Measurements from ENCODE around the gene LRCH3. TPM values are rescaled to one million over a fixed set of nuclear protein-coding genes. Genes with fewer than 3 reads are reported as not detected.

LRCH3 gene
- total RNA-seq, 1 experiment from 2014 or later: 164 TPM

DNA sequence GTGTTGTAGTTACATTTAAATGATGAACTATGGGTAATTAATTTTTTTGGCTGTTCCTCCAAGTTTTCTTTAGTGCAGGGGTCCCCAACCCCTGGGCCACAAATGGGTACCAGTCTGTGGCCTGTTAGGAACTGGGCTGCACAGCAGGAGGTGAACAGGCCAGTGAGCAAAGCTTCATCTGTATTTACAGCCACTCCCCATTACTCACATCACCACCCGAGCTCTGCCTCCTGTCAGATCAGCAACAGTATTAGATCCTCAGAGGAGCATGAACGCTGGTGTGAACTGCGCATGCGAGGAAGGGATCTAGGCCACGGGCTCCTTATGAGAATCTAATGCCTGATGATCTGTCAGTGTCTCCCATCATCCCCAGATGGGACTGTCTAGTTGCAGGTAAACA, 83.0 kb downstream of the LRCH3 start:
- Histone ChIP-seq H2AFZ (ENCODE audit: low read length) (no peak overlapping the region), H3K9me3 (ENCODE audit: low read length) (no peaks in the 10 kb centered on the region), H3K9me2 (replicated peaks; ENCODE audit: insufficient read depth, low read length) (no peaks in the 10 kb centered on the region), H3K79me2 (ENCODE audit: low read length) (0 out of 2 replicates have a peak, but pooled peaks cover 3% of the 10 kb centered on the region), H3K36me3 (ENCODE audit: insufficient read depth, low read length) (peaks cover 61% of the 10 kb centered on the region), H3K4me2 (ENCODE audit: low read depth, low read length, poor library complexity, severe bottlenecking) (no peak overlapping the region), H4K20me1 (ENCODE audit: insufficient read depth, low read depth, low read length) (no peaks in the 10 kb centered on the region), H3K9ac (ENCODE audit: low read length) (no peak overlapping the region), H3K27me3 (ENCODE audit: low read length) (no peaks in the 10 kb centered on the region), H3K4me3 (ENCODE audit: low read length) (no peak overlapping the region), H3K27ac (ENCODE audit: low read length) (no peak overlapping the region), H3K4me1 (ENCODE audit: low read length) (no peaks in the 10 kb centered on the region)
- no peak for DNase-seq

DNA sequence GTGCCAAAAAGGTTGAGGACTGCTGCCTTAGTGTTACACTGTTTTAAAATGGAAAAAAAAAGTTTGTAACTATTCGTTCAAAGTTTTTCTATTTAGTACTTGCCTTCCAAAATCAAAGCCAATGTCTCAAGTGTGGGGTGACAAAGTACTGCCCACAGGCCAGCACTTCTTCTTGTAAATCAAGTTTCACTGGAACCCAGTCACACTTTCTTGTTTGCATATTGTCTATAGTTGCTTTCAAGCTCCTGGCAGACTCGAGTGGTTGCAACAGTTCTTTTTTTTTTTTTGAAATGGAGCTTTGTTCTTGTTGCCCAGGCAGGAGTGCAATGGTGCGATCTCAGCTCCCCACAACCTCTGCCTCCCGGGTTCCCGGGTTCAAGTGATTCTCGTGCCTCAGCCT, 83.6 kb downstream of the LRCH3 start:
- H4K20me1 ChIP-seq (ENCODE audit: insufficient read depth, low read depth, low read length): no peaks in the 10 kb centered on the region
- no peak overlapping the region for H2AFZ ChIP-seq (ENCODE audit: low read length)
- H3K9me2 ChIP-seq (replicated peaks; ENCODE audit: insufficient read depth, low read length): no peaks in the 10 kb centered on the region
- no peak overlapping the region for H3K4me3 ChIP-seq (ENCODE audit: low read length)
- H3K36me3 ChIP-seq (ENCODE audit: insufficient read depth, low read length): peaks cover 61% of the 10 kb centered on the region
- 0 out of 2 replicates have a peak, but pooled peaks cover 3% of the 10 kb centered on the region for H3K79me2 ChIP-seq (ENCODE audit: low read length)
- H3K27me3 ChIP-seq (ENCODE audit: low read length): no peaks in the 10 kb centered on the region
- no peak for DNase-seq
- H3K9me3 ChIP-seq (ENCODE audit: low read length): no peaks in the 10 kb centered on the region
- H3K4me1 ChIP-seq (ENCODE audit: low read length): no peaks in the 10 kb centered on the region
- H3K27ac ChIP-seq (ENCODE audit: low read length): no peak overlapping the region
- no peak overlapping the region for H3K9ac ChIP-seq (ENCODE audit: low read length)
- H3K4me2 ChIP-seq (ENCODE audit: low read depth, low read length, poor library complexity, severe bottlenecking): no peak overlapping the region

DNA sequence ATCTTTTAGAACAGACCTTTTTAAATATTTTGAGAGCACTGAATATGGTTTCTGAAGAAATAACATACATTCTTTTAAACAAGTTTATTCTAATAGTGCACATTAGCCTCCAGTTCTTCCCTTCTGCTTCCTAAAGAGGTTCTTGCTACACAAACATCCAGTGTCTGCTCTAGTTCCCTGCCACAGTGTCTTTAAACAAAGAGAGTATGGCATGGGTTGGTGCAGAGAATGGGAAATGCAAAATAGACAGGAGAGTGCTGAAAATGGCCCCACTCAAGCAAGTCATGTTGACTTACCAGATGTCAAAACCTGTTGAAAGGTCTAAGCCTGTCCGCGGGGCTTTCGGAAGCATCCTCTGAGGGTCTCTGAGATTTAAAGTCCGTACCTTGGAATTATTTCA, 86.8 kb downstream of the LRCH3 start:
- Histone ChIP-seq H3K27ac (ENCODE audit: low read length) (no peak overlapping the region), H3K4me3 (ENCODE audit: low read length) (no peak overlapping the region), H3K9me3 (ENCODE audit: low read length) (no peaks in the 10 kb centered on the region), H3K27me3 (ENCODE audit: low read length) (no peaks in the 10 kb centered on the region), H3K9ac (ENCODE audit: low read length) (no peak overlapping the region), H4K20me1 (ENCODE audit: insufficient read depth, low read depth, low read length) (no peaks in the 10 kb centered on the region), H3K4me2 (ENCODE audit: low read depth, low read length, poor library complexity, severe bottlenecking) (no peak overlapping the region), H3K79me2 (ENCODE audit: low read length) (0 out of 2 replicates have a peak, but pooled peaks cover 3% of the 10 kb centered on the region), H2AFZ (ENCODE audit: low read length) (no peak overlapping the region), H3K4me1 (ENCODE audit: low read length) (no peaks in the 10 kb centered on the region), H3K9me2 (replicated peaks; ENCODE audit: insufficient read depth, low read length) (no peaks in the 10 kb centered on the region), H3K36me3 (ENCODE audit: insufficient read depth, low read length) (peaks cover 66% of the 10 kb centered on the region)
- no peak for DNase-seq

DNA sequence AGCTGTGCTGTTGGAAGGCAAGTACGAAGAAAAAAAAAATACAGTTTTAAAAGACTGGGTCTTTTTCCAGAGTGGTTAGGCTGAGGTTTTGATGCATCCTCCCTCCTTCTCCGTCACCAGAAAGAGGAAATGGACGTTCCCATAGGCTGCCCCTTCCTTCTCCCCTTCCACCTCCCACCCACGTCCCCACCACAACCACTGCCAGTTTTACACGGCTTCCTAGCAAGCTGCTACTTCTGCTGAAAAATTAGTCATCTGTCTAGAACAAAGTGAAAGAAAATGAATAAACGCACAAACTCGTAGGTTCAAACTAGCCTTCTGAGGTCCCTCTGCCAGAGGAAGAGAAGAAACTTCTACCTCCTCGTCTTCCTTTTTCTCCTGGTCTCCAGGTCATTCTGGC, 87.4 kb downstream of the LRCH3 start:
- H4K20me1 ChIP-seq (ENCODE audit: insufficient read depth, low read depth, low read length): no peaks in the 10 kb centered on the region
- H2AFZ ChIP-seq (ENCODE audit: low read length): no peak overlapping the region
- 0 out of 2 replicates have a peak, but pooled peaks cover 3% of the 10 kb centered on the region for H3K79me2 ChIP-seq (ENCODE audit: low read length)
- H3K27me3 ChIP-seq (ENCODE audit: low read length): no peaks in the 10 kb centered on the region
- no peak for DNase-seq
- H3K4me2 ChIP-seq (ENCODE audit: low read depth, low read length, poor library complexity, severe bottlenecking): no peak overlapping the region
- no peaks in the 10 kb centered on the region for H3K9me2 ChIP-seq (replicated peaks; ENCODE audit: insufficient read depth, low read length)
- H3K4me3 ChIP-seq (ENCODE audit: low read length): no peak overlapping the region
- peaks cover 65% of the 10 kb centered on the region for H3K36me3 ChIP-seq (ENCODE audit: insufficient read depth, low read length)
- H3K27ac ChIP-seq (ENCODE audit: low read length): no peak overlapping the region
- H3K4me1 ChIP-seq (ENCODE audit: low read length): no peaks in the 10 kb centered on the region
- no peak overlapping the region for H3K9ac ChIP-seq (ENCODE audit: low read length)
- no peaks in the 10 kb centered on the region for H3K9me3 ChIP-seq (ENCODE audit: low read length)

DNA sequence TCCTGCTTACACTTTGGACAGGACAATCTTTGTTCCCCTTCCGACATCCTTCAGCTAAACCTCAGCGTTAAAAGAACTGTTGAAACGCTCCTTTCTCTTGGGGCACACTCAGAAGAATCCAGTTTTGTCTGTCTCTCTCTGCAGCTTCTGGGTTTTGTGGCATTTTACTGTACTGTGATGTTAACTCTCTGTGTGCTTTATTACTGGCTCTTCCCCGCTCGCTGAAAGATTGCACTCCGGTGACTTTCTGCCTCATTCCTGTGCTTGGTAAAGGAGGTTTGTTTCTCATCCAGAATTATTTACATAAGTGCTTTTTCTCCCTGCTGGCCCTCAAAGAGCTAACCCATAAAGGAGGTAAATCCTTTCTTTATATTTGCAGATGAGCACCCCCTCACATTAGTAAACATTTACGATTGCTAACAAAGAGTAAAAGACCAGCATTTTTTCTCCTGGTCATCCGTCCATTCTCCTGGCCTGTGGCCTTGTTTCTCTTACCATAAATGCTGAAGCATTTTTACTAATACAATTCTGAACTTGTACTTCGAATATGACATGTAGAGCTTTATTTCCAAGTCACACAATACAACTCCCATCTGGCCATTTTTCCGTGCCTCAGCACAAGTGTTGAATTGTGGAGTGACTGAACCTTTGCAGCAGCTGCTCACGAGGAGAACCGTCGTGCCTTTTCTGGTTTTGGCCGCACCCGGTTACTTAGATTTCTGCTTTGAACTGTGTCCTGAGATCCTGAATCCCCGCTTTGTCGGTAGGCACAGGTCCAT, 89.6 kb downstream of the LRCH3 start:
- DNase-seq: no peak
- H3K27ac ChIP-seq (ENCODE audit: low read length): no peak overlapping the region

DNA sequence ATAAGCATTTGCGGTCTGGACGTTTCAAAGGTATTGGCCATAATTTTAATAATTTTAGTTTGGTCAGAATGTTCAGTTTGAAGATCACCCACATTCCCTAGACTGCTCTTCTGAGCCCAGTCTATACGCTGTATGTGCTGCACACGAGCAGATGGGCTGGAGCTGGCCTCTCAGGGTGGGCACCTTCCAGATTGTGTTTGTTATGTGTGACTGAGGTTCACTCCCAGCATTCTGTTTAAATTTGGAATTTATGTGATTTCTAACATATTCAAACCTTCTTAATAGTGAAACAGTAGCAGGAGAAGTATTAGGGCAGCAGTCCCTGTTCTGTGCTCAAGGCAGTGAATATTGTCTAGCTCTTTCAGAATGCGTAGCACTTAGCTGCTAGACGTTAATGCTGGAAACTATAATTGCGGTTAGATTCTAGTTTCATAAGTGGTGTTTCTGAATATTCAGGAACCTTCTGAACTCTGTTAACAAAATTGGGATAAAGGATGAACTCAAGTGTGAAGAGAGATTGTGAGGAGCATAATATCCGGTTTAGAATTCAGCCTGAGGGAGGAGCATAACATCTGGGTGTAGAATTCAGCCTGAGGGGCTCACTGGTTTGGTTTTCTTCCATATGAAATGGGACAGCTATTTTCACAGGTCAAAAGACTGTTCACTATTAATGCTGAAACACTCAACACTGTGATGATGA, 90.4 kb downstream of the LRCH3 start:
- peaks cover 65% of the 10 kb centered on the region for H3K36me3 ChIP-seq (ENCODE audit: insufficient read depth, low read length)
- H3K79me2 ChIP-seq (ENCODE audit: low read length): 0 out of 2 replicates have a peak, but pooled peaks cover 3% of the 10 kb centered on the region
- H3K9ac ChIP-seq (ENCODE audit: low read length): no peak overlapping the region
- no peak overlapping the region for H3K4me2 ChIP-seq (ENCODE audit: low read depth, low read length, poor library complexity, severe bottlenecking)
- no peak overlapping the region for H3K27ac ChIP-seq (ENCODE audit: low read length)
- no peak overlapping the region for H2AFZ ChIP-seq (ENCODE audit: low read length)
- H3K27me3 ChIP-seq (ENCODE audit: low read length): no peaks in the 10 kb centered on the region
- no peaks in the 10 kb centered on the region for H3K9me3 ChIP-seq (ENCODE audit: low read length)
- H3K4me1 ChIP-seq (ENCODE audit: low read length): no peaks in the 10 kb centered on the region
- no peak overlapping the region for H3K4me3 ChIP-seq (ENCODE audit: low read length)
- H4K20me1 ChIP-seq (ENCODE audit: insufficient read depth, low read depth, low read length): no peaks in the 10 kb centered on the region
- H3K9me2 ChIP-seq (replicated peaks; ENCODE audit: insufficient read depth, low read length): no peaks in the 10 kb centered on the region
- DNase-seq: no peak

More for the DNA sequence above, 89.6 kb downstream of the LRCH3 start:
- Histone ChIP-seq H3K4me3 (ENCODE audit: low read length) (no peak overlapping the region), H3K4me1 (ENCODE audit: low read length) (no peaks in the 10 kb centered on the region), H3K9me2 (replicated peaks; ENCODE audit: insufficient read depth, low read length) (no peaks in the 10 kb centered on the region), H3K9me3 (ENCODE audit: low read length) (no peaks in the 10 kb centered on the region), H4K20me1 (ENCODE audit: insufficient read depth, low read depth, low read length) (no peaks in the 10 kb centered on the region), H3K36me3 (ENCODE audit: insufficient read depth, low read length) (peaks cover 66% of the 10 kb centered on the region), H3K4me2 (ENCODE audit: low read depth, low read length, poor library complexity, severe bottlenecking) (no peak overlapping the region), H3K27me3 (ENCODE audit: low read length) (no peaks in the 10 kb centered on the region), H3K79me2 (ENCODE audit: low read length) (0 out of 2 replicates have a peak, but pooled peaks cover 3% of the 10 kb centered on the region), H2AFZ (ENCODE audit: low read length) (no peak overlapping the region), H3K9ac (ENCODE audit: low read length) (no peak overlapping the region)

DNA sequence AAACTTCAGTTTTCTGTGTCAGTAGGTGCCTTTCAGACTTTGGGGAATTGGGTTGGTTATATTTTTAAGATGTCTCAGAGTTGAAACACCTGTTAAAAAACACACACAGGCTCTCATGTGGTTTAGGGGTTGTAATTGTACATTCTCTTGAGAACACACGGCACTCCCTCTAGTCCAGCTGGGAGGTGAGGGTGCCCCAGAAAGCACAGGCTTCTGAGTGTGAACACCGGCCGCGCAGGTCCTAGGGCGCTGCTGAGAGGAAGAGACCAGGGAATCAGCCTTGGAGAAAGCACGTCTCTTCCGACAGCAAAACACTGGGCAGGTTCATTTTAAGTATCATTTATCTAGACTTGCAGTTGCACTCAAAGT, 90.9 kb downstream of the LRCH3 start:
- no peak for DNase-seq
- no peak overlapping the region for H3K4me3 ChIP-seq (ENCODE audit: low read length)
- H4K20me1 ChIP-seq (ENCODE audit: insufficient read depth, low read depth, low read length): no peaks in the 10 kb centered on the region
- no peak overlapping the region for H3K27ac ChIP-seq (ENCODE audit: low read length)
- no peaks in the 10 kb centered on the region for H3K27me3 ChIP-seq (ENCODE audit: low read length)
- H3K79me2 ChIP-seq (ENCODE audit: low read length): 0 out of 2 replicates have a peak, but pooled peaks cover 3% of the 10 kb centered on the region
- no peak overlapping the region for H2AFZ ChIP-seq (ENCODE audit: low read length)
- H3K9me2 ChIP-seq (replicated peaks; ENCODE audit: insufficient read depth, low read length): no peaks in the 10 kb centered on the region
- no peak overlapping the region for H3K4me2 ChIP-seq (ENCODE audit: low read depth, low read length, poor library complexity, severe bottlenecking)
- 0 out of 2 replicates have a peak, but pooled peaks cover 3% of the 10 kb centered on the region for H3K9me3 ChIP-seq (ENCODE audit: low read length)
- no peaks in the 10 kb centered on the region for H3K4me1 ChIP-seq (ENCODE audit: low read length)
- H3K36me3 ChIP-seq (ENCODE audit: insufficient read depth, low read length): peaks cover 67% of the 10 kb centered on the region
- no peak overlapping the region for H3K9ac ChIP-seq (ENCODE audit: low read length)

DNA sequence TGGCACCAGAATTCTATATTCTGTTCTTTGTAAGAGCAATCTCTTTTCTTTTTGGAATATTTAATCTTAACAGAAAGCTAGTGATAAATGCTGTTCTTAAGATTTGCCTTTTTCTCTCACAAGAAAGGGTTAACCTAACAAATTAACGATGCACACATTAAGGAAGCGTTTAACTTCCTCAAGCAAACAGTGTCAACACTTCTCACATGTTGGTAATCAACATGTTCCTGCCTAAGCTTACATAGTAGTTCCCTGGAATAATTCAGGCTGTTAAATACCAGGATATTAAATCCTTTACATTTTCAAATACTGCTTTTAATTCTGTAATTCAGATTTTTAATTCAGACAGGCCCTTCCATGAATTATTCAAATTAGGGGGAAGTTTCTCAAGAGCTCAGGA, 91.5 kb downstream of the LRCH3 start:
- Histone ChIP-seq H2AFZ (ENCODE audit: low read length) (no peak overlapping the region), H3K9me2 (replicated peaks; ENCODE audit: insufficient read depth, low read length) (no peaks in the 10 kb centered on the region), H3K4me2 (ENCODE audit: low read depth, low read length, poor library complexity, severe bottlenecking) (no peak overlapping the region), H3K4me3 (ENCODE audit: low read length) (no peak overlapping the region), H3K79me2 (ENCODE audit: low read length) (0 out of 2 replicates have a peak, but pooled peaks cover 3% of the 10 kb centered on the region), H3K9me3 (ENCODE audit: low read length) (0 out of 2 replicates have a peak, but pooled peaks cover 4% of the 10 kb centered on the region), H3K9ac (ENCODE audit: low read length) (no peak overlapping the region), H3K36me3 (ENCODE audit: insufficient read depth, low read length) (peaks cover 70% of the 10 kb centered on the region), H3K27ac (ENCODE audit: low read length) (no peak overlapping the region), H3K4me1 (ENCODE audit: low read length) (no peaks in the 10 kb centered on the region), H3K27me3 (ENCODE audit: low read length) (no peaks in the 10 kb centered on the region), H4K20me1 (ENCODE audit: insufficient read depth, low read depth, low read length) (no peaks in the 10 kb centered on the region)
- no peak for DNase-seq

All from Karpas-422 (cell line).